A549 (cell line): Measurements from ENCODE around the gene SACM1L. TPM values are rescaled to one million over a fixed set of nuclear protein-coding genes. Genes with fewer than 3 reads are reported as not detected.
"Not testable (repeated sequence)": the region's sequence is repeated elsewhere in the genome, so short reads cannot be mapped to it uniquely, and the experiment has no call there.

Experiments used
- ATAC-seq, 2 experiments: fragments of 200-7000 bp in 1 of 2; fragments of >200 bp in 1 of 2; cut with Nextera tagmentation in 1 of 2; cut with Tn5 transposase in 1 of 2; 3 replicates each; pipeline versions ENCODE4 v1.8.0 to v1.9.1; 2018 to 2020; ENCODE audit warnings: mild to moderate bottlenecking in 1 of 2, moderate library complexity in 1 of 2
- CTCF ChIA-PET: fragments of 300-600 bp; sonication (Branson Sonifier 250); formaldehyde crosslinking; extraction: SDS; loops from one replicate; lab custom pipeline; 2021; ENCODE audit warnings: antibody characterized with exemption, inconsistent platforms; lab: Yijun Ruan, JAX
- POLR2A ChIA-PET: fragments of 350-600 bp; formaldehyde crosslinking; extraction: SDS; loops from one replicate; lab custom pipeline; 2021; ENCODE audit warnings: antibody characterized with exemption, inconsistent platforms; lab: Yijun Ruan, JAX
- DNase-seq, 2 experiments: peaks; one replicate each; pipeline versions ENCODE4 v3.0.0 to v3.0.0-alpha.2; 2011 to 2016; ENCODE audit warnings: low read depth in 1 of 2, low spot score in 1 of 2
- FAIRE-seq: peaks from 2 replicates; lab custom pipeline; 2011; peaks lifted over from hg19 to GRCh38; lab: Jason Lieb, UNC
- H3K27ac ChIP-seq, 2 experiments: fragments of >200 bp; sonication (Bioruptor Twin); formaldehyde crosslinking; 3 replicates each; pipeline ENCODE4 v1.5.1; 2016 to 2017
- H3K4me1 ChIP-seq: fragments of >200 bp; sonication (Bioruptor Twin); formaldehyde crosslinking; 3 replicates; pipeline ENCODE4 v1.6.1; 2016
- H3K4me2 ChIP-seq: fragments of >200 bp; sonication (Bioruptor Twin); formaldehyde crosslinking; 3 replicates; pipeline ENCODE4 v1.6.1; 2016
- H3K4me3 ChIP-seq: fragments of >200 bp; sonication (Bioruptor Twin); formaldehyde crosslinking; 3 replicates; pipeline ENCODE4 v1.5.1; 2016
- H3K9me3 ChIP-seq: fragments of >200 bp; sonication (Bioruptor Twin); formaldehyde crosslinking; 3 replicates; pipeline ENCODE4 v1.6.1; 2016
- BHLHE40 ChIP-seq: IDR thresholded peaks from 2 replicates; pipeline ENCODE4 v1.6.1; 2012; ENCODE audit warnings: low read depth, low read length, inconsistent platforms
- CBX2 ChIP-seq: fragments of 200-600 bp; sonication (generic); IDR thresholded peaks from 2 replicates; pipeline ENCODE4 v1.6.1; 2016; ENCODE audit warnings: low read depth, mild to moderate bottlenecking, borderline replicate concordance
- CEBPB ChIP-seq, 2 experiments: fragments of >200 bp in 1 of 2; sonication (Bioruptor Twin) in 1 of 2; formaldehyde crosslinking in 1 of 2; IDR thresholded peaks; 2 replicates each; pipeline ENCODE4 v1.6.1; 2012 to 2016
- EHMT2 ChIP-seq: fragments of 200-600 bp; sonication (generic); IDR thresholded peaks from 2 replicates; pipeline ENCODE4 v1.6.1; 2016; ENCODE audit warnings: antibody characterized with exemption, low read depth, mild to moderate bottlenecking, moderate library complexity
- ESRRA ChIP-seq: fragments of 150-350 bp; IDR thresholded peaks from 2 replicates; pipeline ENCODE4 v1.6.1; 2014; ENCODE audit warnings: mild to moderate bottlenecking, low read length, borderline replicate concordance
- FOSB ChIP-seq: fragments of 250-450 bp; sonication (Bioruptor Pico); IDR thresholded peaks from 2 replicates; pipeline ENCODE4 v1.5.0; 2020; ENCODE audit warnings: mild to moderate bottlenecking, moderate library complexity
- FOSL2 ChIP-seq, 2 experiments: fragments of 450-650 bp in 1 of 2; fragments of >200 bp in 1 of 2; sonication (Bioruptor Twin) in 1 of 2; formaldehyde crosslinking; IDR thresholded peaks; 2 replicates each; pipeline versions ENCODE4 v1.5.0 to v1.6.1; 2016 to 2020; ENCODE audit warnings: mild to moderate bottlenecking in 1 of 2, moderate library complexity in 1 of 2
- FOXS1 ChIP-seq: fragments of 250-450 bp; sonication (Bioruptor Pico); IDR thresholded peaks from 2 replicates; pipeline ENCODE4 v1.5.0; 2020; ENCODE audit warnings: mild to moderate bottlenecking, moderate library complexity
- HEYL ChIP-seq: fragments of 250-450 bp; sonication (Bioruptor Pico); IDR thresholded peaks from 2 replicates; pipeline ENCODE4 v1.8.0; 2021; ENCODE audit warnings: mild to moderate bottlenecking, moderate library complexity
- HOXA7 ChIP-seq: fragments of 250-450 bp; sonication (Bioruptor Pico); IDR thresholded peaks from 2 replicates; pipeline ENCODE4 v1.5.0; 2020; ENCODE audit warnings: mild to moderate bottlenecking, moderate library complexity
- HOXB13 ChIP-seq: fragments of 250-450 bp; sonication (Bioruptor Pico); IDR thresholded peaks from 2 replicates; pipeline ENCODE4 v1.5.0; 2020; ENCODE audit warnings: low read depth, mild to moderate bottlenecking, moderate library complexity
- KDM1A ChIP-seq: fragments of 200-600 bp; sonication (generic); IDR thresholded peaks from 2 replicates; pipeline ENCODE4 v1.6.1; 2016; ENCODE audit warnings: low read depth, mild to moderate bottlenecking
- NPAS2 ChIP-seq: fragments of 250-450 bp; sonication (Bioruptor Pico); IDR thresholded peaks from 2 replicates; pipeline ENCODE4 v1.8.0; 2022; ENCODE audit warnings: mild to moderate bottlenecking, moderate library complexity, borderline replicate concordance
- NR3C1 ChIP-seq: fragments of >200 bp; sonication (Bioruptor Twin); formaldehyde crosslinking; IDR thresholded peaks from 3 replicates; pipeline ENCODE4 v1.6.1; 2017
- POLR2A ChIP-seq: IDR thresholded peaks from 2 replicates; pipeline ENCODE4 v1.6.1; 2012; ENCODE audit warnings: mild to moderate bottlenecking, low read length
- RAD21 ChIP-seq, 2 experiments: fragments of >200 bp in 1 of 2; sonication (Bioruptor Twin) in 1 of 2; formaldehyde crosslinking in 1 of 2; IDR thresholded peaks in 1 of 2; conservative IDR thresholded peaks in 1 of 2; 2 replicates in 1 of 2; 3 replicates in 1 of 2; pipeline ENCODE4 v1.6.1; 2012 to 2018; ENCODE audit warnings: inconsistent platforms in 1 of 2
- RARB ChIP-seq: fragments of 250-450 bp; sonication (Bioruptor Pico); IDR thresholded peaks from 2 replicates; pipeline ENCODE4 v1.8.0; 2021; ENCODE audit warnings: mild to moderate bottlenecking, moderate library complexity
- RNF2 ChIP-seq: fragments of 200-600 bp; sonication (generic); IDR thresholded peaks from 2 replicates; pipeline ENCODE4 v1.6.1; 2016; ENCODE audit warnings: low read depth, mild to moderate bottlenecking, antibody characterized with exemption, moderate library complexity, borderline replicate concordance
- TFCP2L1 ChIP-seq: fragments of 250-450 bp; sonication (Bioruptor Pico); IDR thresholded peaks from 2 replicates; pipeline ENCODE4 v1.5.0; 2021; ENCODE audit warnings: mild to moderate bottlenecking
- ZNF302 ChIP-seq: fragments of 250-450 bp; sonication (Bioruptor Pico); IDR thresholded peaks from 2 replicates; pipeline ENCODE4 v1.9.0; 2021; ENCODE audit warnings: inconsistent platforms, mild to moderate bottlenecking, moderate library complexity
- ZSCAN20 ChIP-seq: fragments of 250-450 bp; sonication (Bioruptor Pico); IDR thresholded peaks from 2 replicates; pipeline ENCODE4 v1.8.0; 2022; ENCODE audit warnings: mild to moderate bottlenecking, moderate library complexity
- WGBS: methylation state at CpG from one replicate; pipeline ENCODE4 v1.1.6; 2017; ENCODE audit errors: missing lambda C conversion rate; 5-methylcytosine and 5-hydroxymethylcytosine counted together
- polyA plus RNA-seq, 4 experiments: library from polyadenylated mRNA; depleted of rRNA in 3 of 4; stranded (reverse); fragments of >200 nt; fragmentation: RNase III in 1 of 4; extraction: RNeasy Plus Mini Kit Qiagen cat#74134 plus additional on column Dnase treatment in 1 of 4; gene quantifications; 2 replicates in 3 of 4; 3 replicates in 1 of 4; pipeline ENCODE4 v1.2.3, GENCODE V29; 2011 to 2017
- TF ChIP-seq, protein P1 (sequence below): fragments of >200 bp; sonication (Bioruptor Twin); formaldehyde crosslinking; IDR thresholded peaks from 3 replicates; pipeline ENCODE4 v1.5.1; 2016
- TF ChIP-seq, protein P2 (sequence below): IDR thresholded peaks from 2 replicates; pipeline ENCODE4 v1.6.1; 2012; ENCODE audit warnings: low read depth, borderline replicate concordance
- TF ChIP-seq, protein P3 (sequence below): fragments of 250-450 bp; sonication (Bioruptor Pico); IDR thresholded peaks from 2 replicates; pipeline ENCODE4 v1.5.0; 2021; ENCODE audit warnings: mild to moderate bottlenecking, moderate library complexity, borderline replicate concordance

SACM1L gene
- polyA plus RNA-seq, 2 of the 4 experiments (the other 2 are of a cell fraction), result 21.1 to 27.8 TPM

DNA sequence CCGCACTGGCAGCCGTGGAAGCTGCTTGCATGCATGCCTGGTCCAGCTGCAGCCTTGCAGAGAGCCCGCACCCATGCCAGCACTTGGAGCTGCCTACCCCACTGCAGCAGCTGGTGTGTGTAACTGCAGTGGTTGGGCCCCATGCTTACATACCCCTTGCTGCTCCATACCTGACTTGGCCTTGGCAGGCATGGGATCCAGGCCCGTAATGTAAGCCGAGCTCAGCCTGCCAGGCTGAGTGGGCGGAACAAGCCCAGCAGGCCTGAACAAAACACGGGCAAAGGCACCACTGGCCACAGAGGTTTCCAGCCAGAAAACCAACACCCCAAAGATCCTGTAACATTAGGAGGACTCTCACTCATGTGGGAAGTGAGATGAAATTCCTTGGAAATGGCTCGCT lies 58.9 kb downstream of the SACM1L start:
- H3K4me1 ChIP-seq, result no peaks in the 10 kb centered on the region
- TF ChIP-seq KDM1A (no peak), EHMT2 (no peak), FOSB (no peak), ESRRA (no peak), NR3C1 (no peak), POLR2A (no peak), RNF2 (no peak), NPAS2 (CRISPR knock-in tag) (no peak), ZNF302 (no peak)
- TF ChIP-seq, protein P1, sequence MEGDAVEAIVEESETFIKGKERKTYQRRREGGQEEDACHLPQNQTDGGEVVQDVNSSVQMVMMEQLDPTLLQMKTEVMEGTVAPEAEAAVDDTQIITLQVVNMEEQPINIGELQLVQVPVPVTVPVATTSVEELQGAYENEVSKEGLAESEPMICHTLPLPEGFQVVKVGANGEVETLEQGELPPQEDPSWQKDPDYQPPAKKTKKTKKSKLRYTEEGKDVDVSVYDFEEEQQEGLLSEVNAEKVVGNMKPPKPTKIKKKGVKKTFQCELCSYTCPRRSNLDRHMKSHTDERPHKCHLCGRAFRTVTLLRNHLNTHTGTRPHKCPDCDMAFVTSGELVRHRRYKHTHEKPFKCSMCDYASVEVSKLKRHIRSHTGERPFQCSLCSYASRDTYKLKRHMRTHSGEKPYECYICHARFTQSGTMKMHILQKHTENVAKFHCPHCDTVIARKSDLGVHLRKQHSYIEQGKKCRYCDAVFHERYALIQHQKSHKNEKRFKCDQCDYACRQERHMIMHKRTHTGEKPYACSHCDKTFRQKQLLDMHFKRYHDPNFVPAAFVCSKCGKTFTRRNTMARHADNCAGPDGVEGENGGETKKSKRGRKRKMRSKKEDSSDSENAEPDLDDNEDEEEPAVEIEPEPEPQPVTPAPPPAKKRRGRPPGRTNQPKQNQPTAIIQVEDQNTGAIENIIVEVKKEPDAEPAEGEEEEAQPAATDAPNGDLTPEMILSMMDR, result no peak
- TF ChIP-seq, protein P2, sequence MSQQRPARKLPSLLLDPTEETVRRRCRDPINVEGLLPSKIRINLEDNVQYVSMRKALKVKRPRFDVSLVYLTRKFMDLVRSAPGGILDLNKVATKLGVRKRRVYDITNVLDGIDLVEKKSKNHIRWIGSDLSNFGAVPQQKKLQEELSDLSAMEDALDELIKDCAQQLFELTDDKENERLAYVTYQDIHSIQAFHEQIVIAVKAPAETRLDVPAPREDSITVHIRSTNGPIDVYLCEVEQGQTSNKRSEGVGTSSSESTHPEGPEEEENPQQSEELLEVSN, result no peak
- H3K4me2 ChIP-seq, result no peak overlapping the region
- ChIA-PET CTCF (interaction anchor here (7.4 kb wide), 1 partner anchor 13 kb away, joined by 39 read pairs; no protein-coding TSS in a partner anchor), POLR2A (no interaction called here)
- WGBS, result 96% methylated on average over 7 of the region's 8 CpGs
- DNase-seq (no peak), FAIRE-seq (no peak), ATAC-seq (no peak)
- no peak overlapping the region for H3K27ac ChIP-seq
- H3K9me3 ChIP-seq, result no peaks in the 10 kb centered on the region
- no peak overlapping the region for H3K4me3 ChIP-seq

DNA sequence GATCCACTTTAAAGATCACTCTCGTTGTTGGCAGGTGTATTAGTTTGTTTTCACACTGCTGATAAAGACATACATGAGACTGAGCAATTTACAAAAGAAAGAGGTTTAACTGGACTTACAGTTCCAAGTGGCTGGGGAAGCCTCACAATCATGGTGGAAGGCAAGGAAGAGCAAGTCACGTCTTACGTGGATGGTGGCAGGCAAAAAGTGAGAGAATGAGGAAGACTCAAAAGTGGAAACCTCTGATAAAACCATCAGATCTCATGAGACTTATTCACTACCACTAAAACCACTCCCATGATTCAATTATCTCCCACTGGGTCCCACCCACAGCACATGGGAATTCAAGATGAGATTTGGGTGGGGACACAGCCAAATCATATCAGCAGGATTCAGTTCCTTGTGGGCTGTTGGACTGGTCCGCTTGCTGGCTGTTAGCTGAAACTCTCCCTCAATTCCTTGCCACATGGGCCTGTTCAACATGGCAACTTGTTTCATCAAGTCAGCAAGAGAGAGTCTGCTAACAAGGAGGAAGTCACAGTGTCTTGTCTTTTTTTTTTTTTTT lies 59.9 kb downstream of the SACM1L start:
- FAIRE-seq, H3K4me2 ChIP-seq, H3K4me1 ChIP-seq, H3K9me3 ChIP-seq, POLR2A ChIA-PET, ATAC-seq, H3K4me3 ChIP-seq, H3K27ac ChIP-seq, DNase-seq: not testable (repeated sequence)
- WGBS, result 88% methylated on average over 4 of the region's 4 CpGs
- CTCF ChIA-PET, result interaction anchor here (0.6 to 7.4 kb wide), 2 partner anchors 12 to 237 kb away, joined by 3 to 39 read pairs; no protein-coding TSS in a partner anchor

DNA sequence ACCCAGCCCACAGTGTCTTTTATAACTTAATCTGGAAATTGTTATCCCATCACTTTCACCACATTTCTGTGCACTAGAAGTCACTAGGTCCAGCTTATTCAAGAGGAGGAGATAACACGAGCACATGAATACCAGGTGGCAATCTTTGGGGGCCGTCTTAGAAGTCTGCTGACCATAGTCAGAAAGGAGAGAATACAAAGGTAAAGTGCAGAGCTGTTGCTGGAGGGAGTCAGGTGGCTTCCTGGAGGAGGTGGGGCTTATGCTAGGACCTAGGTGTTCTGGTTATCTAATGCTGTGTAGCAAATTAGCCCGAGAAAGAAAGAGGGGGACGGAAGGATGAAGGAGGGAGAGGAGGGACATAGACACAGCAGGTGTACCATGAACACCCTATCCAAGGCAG lies 60.7 kb downstream of the SACM1L start:
- H3K27ac ChIP-seq, result no peak overlapping the region
- no peak for ATAC-seq
- ChIA-PET CTCF (interaction anchor here (7.4 kb wide), 1 partner anchor 11 kb away, joined by 39 read pairs; no protein-coding TSS in a partner anchor), POLR2A (no interaction called here)
- no peak for DNase-seq
- no peak overlapping the region for H3K4me3 ChIP-seq
- 61% methylated on average over 4 of the region's 4 CpGs for WGBS
- TF ChIP-seq FOSL2 (IDR thresholded peaks at IDR 0.05), result no peak
- no peak for TF ChIP-seq FOSL2 (CRISPR knock-in tag; IDR thresholded peaks at IDR 0.05)
- no peak for TF ChIP-seq POLR2A
- TF ChIP-seq HEYL (CRISPR knock-in tag), result no peak
- no peak for TF ChIP-seq TFCP2L1 (CRISPR knock-in tag)
- no peak for TF ChIP-seq RAD21 (conservative IDR thresholded peaks at IDR 0.05 in 1 of 2, IDR thresholded peaks at IDR 0.05 in 1 of 2)
- no peak for TF ChIP-seq CEBPB (IDR thresholded peaks at IDR 0.05)
- TF ChIP-seq ZSCAN20 (CRISPR knock-in tag), result no peak
- no peak for TF ChIP-seq BHLHE40
- no peak for TF ChIP-seq HOXA7
- TF ChIP-seq, protein P3, sequence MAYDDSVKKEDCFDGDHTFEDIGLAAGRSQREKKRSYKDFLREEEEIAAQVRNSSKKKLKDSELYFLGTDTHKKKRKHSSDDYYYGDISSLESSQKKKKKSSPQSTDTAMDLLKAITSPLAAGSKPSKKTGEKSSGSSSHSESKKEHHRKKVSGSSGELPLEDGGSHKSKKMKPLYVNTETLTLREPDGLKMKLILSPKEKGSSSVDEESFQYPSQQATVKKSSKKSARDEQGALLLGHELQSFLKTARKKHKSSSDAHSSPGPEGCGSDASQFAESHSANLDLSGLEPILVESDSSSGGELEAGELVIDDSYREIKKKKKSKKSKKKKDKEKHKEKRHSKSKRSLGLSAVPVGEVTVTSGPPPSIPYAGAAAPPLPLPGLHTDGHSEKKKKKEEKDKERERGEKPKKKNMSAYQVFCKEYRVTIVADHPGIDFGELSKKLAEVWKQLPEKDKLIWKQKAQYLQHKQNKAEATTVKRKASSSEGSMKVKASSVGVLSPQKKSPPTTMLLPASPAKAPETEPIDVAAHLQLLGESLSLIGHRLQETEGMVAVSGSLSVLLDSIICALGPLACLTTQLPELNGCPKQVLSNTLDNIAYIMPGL, result no peak
- no peak for TF ChIP-seq FOXS1 (CRISPR knock-in tag)
- TF ChIP-seq CBX2, result no peak
- TF ChIP-seq EHMT2, result no peak
- TF ChIP-seq RARB (CRISPR knock-in tag), result no peak
- no peak for TF ChIP-seq HOXB13 (CRISPR knock-in tag)
- no peaks in the 10 kb centered on the region for H3K4me1 ChIP-seq
- H3K4me2 ChIP-seq, result no peak overlapping the region
- no peaks in the 10 kb centered on the region for H3K9me3 ChIP-seq
- no peak for FAIRE-seq
